ENCODE data around the gene VEGFC.
A peak's percentile ranks its signal among the peaks of the same experiment; 100 is the strongest.

VEGFC gene, protein sequence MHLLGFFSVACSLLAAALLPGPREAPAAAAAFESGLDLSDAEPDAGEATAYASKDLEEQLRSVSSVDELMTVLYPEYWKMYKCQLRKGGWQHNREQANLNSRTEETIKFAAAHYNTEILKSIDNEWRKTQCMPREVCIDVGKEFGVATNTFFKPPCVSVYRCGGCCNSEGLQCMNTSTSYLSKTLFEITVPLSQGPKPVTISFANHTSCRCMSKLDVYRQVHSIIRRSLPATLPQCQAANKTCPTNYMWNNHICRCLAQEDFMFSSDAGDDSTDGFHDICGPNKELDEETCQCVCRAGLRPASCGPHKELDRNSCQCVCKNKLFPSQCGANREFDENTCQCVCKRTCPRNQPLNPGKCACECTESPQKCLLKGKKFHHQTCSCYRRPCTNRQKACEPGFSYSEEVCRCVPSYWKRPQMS

DNA sequence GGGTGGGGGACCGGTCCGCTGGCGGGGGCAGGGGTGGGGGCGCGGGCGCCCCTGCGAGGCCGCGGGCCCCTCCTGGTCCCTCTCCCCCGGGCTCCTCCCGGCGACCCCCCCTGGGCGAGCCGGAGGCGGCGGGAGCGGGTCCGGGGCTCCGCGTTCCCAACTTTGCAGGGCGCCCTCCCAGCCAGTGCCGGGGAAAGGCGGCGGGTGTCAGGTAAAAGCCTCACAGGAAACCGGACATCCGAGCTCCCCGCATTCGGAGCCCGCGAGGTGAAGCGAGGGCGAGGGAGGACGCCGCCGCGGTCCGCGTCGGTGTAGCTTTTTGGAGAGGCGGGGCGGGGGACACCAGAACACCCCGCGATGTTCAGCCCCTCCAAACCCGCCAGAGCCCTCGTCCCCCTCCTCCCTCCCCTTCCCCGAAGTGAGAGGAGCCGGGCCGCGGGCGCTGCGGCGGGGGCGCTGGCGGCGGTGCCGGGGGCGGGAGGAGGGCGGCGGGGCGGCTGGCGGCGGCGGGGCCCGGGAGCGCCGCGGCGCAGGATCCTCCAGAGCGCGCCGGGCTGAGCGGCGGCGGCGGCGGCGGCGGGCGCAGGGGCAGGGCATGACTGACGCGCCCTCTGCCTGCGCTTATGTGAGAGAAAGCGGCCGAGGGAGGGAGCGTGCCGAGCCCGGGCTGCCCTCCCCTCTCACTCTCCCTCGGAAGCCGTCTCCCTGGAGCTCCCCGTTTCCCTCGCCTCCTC lies at the start of gene VEGFC:
Gene VEGFC (minus strand): TSS at position 597 of the 734 bp plus-strand sequence. CDS start 611 bp downstream, outside the sequence.
- peak; percentile 86 for DNase-seq (ENCODE audit: low spot score)

DNA sequence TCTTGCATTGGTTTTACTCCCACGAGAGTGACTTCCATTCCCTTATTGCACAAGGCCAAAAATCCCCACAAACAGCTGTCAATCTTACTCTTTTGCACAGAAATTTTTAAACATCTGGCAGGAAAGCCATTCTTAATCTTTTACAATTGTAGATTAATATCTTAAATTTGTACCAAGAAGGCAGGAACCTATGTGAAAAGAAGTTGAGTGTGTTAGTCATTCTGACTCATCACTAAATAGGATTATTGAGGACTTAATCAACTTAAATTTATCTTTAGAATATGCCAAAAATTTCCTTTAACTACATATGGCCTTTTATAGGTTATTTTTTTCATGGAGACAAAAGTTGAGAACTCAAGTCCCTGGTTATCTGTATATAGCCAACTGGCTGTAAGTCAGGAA lies 49.0 kb upstream of the VEGFC start:
- DNase-seq (ENCODE audit: low spot score): no peak

DNA sequence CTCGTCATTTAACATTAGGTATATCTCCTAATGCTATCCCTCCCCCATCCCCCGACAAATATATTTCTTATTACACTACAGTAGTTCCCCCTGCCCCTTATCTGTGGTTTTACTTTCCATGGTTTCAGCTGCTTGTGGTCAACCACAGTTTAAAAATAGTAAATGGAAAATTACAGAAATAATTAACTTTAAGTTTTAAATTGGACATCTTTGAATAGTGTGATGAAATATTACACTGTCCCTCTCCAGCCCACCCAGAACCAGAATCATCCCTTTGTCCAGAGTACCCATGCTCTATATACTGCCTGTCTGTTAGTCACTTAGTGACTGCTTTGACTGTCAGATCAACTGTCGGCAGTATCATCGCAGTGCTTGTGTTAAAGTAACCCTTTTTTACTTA lies 47.4 kb upstream of the VEGFC start:
- no peak for DNase-seq (ENCODE audit: low spot score)

DNA sequence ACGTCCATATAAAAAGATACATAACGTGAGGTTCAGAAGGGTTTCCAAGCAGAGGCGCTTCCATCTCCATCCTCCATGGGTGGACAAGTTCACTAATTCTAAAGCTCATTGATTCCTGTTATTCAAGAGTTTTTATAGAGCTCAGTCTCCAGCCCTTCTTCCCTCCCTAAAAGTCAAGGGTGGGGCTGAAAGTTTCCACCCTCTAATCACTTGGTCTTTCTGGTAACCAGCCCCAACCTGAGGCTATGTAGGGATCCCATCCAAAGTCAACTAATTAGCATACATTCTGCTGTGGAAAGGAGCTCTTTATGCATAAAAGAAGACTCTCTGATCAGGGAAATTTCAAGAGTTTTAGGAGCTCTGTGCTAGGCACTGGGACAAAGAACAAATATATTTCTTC lies 46.9 kb upstream of the VEGFC start:
- DNase-seq (ENCODE audit: low spot score): no peak

DNA sequence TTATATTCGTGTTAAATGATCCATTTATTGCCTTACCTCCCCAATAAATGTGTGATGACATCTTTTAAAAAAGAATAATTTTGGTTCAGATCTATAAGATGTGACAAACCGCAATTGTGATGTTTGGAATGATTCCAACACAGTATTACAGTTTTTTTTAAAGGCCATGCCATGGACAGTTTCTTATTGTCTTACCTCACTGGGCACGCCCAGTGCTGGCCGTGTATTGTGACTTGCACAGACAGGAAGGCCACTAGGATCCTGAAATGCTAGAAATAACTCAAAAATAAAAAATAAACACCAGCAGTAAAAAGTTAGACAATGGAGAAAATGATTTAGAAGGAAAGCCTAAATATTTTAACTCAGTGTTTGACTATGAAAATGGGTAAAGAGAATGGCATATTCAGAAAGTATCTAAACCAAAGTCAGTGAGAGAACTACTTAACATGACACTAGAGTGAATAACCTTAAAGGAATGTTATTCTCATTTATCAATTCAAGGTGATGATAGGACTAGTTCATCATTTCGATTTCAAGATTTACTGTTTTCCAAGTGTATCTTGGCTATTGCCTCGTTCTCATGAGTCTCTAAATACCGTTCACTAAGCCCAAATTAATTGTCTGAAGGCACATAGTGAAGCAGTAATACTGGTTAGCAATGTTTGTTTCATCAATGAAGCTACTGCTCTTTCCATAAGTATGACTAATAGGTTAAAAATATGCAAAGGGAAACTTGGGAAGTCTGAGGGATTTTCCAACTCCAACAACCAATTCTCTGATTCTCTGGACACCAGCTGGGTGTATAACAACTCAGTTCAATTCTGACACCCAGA lies 46.1 kb upstream of the VEGFC start:
- no peak for DNase-seq (ENCODE audit: low spot score)

DNA sequence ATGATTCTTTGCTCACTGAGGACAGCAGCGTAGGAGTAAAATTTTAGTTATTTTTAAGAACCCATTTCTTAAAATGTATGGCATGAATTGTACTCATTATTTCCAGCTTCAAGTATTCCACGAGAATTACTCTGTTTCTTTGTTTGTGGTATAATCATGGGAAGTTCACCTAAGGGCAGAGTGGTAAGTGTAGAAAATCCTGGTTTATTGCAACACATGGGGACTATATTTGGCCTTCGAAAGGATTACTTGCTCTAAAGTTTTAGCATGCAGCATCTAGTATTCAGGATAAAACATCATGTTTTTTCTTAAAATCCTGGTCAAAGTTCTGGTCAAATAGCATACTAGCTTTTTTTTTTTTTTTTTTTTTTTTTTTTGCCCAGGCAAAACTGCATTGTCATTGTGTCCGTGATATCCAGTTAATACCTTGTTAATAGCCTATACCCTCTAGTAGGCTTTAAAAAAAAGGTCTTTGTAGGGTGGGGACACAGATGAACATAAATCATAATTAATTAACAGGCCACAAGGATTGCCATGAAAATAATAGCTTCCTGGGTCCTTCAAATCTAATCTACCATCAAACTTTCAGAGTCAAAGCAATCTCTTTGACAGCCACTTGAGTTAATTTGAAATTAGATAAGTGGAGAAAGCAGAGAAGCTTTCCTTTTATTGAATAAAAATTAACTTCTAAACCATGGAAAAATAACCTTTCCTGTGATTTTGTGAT lies 44.6 kb upstream of the VEGFC start:
- DNase-seq (ENCODE audit: low spot score): no peak

DNA sequence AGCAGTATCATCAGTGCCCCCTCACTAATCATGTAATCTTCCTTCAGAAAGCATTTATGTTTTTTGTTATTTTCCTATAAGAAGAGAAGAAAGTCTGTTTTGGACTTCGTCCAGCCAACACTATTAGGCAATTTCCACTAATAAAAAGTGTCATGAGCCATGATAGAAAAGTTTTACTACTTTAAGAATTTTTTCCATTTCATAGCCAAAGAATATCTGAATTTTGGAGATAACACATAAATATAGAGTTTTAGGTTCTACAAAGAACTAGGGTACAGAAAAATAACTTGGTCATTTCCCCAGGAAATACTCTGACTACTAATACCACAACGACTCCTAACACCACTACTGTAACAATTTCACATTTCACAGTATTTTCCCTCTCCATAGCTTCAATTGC lies 41.8 kb upstream of the VEGFC start:
- DNase-seq (ENCODE audit: low spot score): no peak

DNA sequence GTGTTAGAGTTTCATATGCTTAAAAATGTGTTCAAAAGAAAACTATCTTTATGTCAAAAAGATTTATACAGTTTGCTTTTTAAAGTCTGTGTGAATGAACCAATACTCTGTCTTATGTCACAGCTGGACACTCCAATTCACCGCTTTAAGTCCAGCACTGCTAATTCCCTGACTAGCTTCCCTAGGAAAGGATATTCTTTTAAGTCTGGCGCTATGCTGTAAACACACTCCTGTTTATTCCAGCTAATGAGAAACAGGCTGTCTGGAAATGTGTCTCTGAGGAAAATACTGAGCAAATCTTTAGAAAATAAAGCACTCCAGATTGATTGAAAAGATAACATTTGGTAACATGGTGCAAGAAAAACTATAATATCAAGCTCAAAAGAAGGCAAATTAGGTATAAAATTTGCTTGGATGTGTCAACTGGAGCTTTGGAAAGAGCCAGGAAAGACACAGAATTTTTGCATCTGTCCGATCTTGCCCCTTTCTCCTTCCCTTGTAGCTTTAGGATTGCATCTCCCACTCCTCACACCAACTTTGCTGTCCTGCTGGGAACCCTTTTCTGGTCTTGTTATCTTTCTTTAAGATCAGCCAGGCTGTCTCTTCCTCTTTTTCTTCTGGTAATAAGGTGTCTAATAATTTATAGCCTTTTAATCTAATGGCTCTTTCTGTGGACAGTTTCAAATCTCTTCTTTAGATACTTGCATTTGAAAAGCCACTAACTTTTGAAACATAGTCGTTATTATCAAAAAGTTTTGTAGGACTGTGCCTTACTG lies 40.9 kb upstream of the VEGFC start:
- no peak for DNase-seq (ENCODE audit: low spot score)

DNA sequence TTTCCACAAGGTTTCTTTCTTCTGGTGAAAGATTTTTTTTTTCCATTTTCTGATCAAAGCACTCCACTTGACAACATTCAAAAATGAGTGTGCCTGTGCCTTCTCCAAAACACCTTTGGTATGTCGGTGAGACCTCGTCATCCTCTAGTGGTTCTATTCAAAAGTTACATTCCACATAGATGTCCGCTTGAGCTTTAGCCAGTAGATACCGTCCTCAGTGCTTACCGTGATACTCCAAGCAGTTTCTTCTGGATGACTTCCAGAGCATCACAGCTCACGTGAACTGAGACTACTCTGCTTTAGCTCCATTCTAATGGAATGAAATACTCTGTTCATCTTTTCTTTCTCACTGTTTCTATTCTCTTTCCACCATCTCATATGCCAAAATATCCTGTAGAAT lies 38.2 kb upstream of the VEGFC start:
- no peak for DNase-seq (ENCODE audit: low spot score)

DNA sequence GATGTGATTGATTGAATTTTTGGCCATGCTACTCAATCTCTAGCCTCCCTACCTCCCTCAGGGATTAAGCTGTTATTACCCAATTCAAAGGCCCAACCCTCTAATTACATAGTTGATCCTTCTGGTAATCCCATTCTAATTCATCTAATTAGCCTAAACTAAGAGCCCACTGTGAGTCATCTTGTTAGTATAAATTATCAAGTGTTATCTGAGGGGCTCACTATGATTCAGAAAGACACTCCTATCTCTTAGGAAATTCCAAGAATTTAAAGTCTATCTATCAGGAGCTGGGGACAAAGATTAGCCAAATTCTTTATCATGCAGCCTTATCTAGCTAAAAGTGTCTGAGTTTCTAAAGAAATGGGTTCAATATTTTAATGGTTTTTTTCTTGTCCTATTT lies 32.9 kb upstream of the VEGFC start:
- DNase-seq (ENCODE audit: low spot score): no peak

DNA sequence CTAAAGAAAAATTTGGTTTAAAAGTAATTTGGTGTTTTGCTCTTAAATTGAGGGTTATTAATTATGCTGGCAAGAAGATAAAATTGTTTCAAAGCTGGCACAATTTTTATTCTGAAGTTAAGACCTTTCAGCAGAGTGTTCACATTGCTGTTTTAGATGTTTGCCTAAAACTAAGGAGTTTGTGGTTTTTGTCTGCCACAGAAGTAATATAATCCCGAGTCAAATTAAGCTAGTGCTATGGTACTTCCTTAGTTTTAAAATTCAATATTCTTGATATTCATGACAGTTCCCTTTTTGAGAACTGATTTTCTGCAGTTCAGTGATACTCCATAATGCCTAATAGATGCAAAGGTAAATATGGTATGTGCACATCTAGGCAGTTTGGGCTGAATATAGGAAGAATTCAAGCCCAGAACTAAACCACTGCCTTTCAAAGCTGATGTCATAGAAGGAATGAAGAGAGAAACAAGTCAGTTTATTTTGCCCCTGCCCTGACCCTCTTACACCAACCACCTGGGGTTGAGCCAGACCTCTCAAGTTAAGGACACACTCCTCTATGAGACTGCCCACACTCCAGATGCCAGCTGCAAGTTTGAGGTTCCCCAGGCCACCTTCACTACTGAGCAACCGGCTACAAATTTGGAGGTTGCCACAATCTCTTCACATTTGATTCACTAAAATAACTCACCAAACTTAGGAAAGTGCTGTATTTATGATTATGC lies 32.1 kb upstream of the VEGFC start:
- DNase-seq (ENCODE audit: low spot score): no peak

DNA sequence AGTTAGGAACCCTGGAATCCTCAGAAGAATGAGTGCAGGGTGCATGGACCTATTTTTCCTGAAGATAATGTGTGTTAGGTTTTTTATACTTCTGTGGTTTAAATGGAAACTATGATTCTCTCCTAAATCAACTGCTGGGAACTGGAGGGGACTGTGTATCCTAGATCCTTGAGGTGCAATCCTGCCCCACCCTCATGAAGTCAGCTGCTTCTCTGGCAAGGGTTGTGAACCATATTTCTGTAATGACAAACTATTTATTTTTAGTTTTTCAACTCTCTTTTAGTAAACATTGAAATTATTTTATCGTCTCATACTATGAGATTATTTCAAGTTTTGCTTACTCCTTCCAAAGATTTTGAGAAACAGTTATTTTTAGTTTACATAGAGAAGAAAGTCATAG lies 25.8 kb upstream of the VEGFC start:
- DNase-seq (ENCODE audit: low spot score): no peak

DNA sequence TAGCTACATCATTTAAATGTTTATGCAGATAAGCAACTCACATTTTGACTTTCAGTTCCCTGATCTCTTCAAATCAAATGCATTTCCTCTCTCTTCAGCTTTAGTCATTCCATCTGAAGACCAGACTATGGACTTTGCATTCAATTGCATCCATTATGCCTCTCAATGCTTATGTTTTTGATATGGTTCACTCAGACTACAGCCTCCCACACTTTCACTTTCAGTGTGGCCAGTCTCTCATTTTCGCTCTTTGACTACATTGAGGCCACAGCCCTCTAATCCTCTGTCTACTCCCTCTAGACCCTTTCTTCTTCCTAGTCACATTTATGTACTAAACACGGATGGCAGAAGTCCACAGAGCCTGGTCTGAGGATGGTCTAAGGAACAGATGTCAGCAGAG lies 24.5 kb upstream of the VEGFC start:
- DNase-seq (ENCODE audit: low spot score): no peak

DNA sequence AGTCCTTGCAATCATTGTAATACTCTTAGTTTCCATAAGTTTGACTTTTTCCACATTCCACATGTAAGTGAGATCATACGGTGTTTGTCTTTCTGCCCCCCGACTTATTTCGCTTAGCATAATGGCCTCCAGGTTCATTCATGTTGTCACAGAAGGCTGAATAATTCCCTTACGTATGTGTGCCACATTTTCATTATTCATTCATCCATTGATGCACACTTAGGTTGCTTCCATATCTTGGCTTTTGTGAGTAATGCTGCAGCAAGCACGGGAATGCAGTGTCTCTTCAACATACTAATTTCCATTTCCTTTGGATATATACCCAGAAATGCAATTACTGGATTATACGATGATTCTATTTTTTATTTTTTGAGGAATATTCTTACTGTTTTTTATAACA lies 22.0 kb upstream of the VEGFC start:
- no peak for DNase-seq (ENCODE audit: low spot score)

DNA sequence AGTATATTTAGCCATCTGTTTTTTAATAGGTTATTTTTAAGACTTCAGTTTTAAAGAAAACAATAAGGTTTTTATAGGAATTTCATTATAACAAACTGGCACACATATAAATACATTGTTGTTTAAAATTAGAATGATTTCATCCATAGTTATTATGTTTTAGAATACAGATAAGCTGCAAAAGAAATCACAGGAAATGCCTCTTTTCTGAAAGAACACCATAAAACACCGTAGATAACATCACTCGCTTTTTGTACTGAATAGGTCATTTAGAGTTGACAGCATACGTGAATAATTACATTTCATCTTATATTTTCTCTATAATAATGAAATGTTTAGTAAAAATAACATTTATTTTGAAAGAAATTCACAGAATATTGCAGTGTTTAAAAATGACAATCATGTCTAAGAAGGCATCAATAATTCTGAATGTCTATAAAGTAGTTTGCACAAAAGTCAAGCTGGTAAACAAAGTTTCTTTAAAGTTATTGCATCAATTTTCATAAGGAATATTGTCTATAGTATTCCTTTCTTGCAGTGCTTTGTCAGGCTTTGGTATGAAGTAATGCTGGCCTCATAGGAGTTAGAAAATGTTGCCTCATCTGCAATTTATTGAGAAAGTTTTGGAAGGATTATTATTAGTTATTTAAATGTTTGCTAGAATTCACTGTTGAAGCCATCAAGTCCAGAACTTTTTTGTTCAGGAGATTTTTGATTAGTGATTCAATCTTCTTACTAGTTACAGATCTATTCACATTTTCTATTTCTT lies 17.9 kb upstream of the VEGFC start:
- DNase-seq (ENCODE audit: low spot score): no peak

DNA sequence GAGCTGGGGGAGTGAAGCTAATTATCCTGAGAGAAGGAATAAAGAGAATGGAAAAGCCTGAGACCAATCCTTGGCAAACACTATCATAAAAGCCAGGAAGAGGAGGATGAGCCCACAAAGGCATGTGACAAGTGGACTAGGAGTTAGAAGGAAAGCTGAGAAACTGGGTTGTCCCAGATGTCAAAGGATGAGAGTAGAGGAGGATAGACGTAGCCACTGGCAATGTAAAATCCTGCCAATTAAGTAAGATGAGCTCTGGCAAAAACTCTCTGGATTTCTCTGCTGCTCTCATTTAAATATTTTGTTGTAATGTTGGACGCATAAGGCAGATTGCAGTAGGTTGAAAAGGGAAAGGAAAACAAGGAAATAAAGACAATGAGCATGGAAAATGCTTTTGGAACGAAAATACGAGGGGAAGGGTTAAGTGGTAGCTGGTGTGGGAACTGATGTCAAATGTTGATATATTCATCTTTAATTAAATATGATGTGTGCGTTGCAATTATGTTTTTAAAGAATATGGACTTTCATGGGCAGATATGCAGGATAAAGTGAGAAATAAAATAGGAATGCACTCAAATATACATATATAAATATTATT lies 14.2 kb upstream of the VEGFC start:
- no peak for DNase-seq (ENCODE audit: low spot score)

DNA sequence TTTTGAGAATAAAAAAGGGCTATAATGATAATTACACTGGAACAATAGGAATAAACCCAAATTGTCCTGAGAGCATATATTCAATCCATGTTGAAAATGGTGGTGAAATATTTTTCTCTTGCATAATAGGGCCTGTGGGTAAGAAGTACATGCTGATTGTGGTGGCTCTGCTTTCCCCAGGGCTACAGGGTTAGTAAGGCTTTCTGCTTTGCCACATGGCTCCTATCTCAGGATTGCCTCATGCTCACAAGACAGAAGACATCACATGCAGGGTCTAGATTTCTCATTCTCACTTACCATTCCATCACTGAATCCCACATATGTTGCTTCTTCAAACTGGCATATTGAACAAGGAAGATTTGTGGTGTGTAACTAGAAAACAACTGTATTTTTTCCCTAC lies 12.4 kb upstream of the VEGFC start:
- no peak for DNase-seq (ENCODE audit: low spot score)

DNA sequence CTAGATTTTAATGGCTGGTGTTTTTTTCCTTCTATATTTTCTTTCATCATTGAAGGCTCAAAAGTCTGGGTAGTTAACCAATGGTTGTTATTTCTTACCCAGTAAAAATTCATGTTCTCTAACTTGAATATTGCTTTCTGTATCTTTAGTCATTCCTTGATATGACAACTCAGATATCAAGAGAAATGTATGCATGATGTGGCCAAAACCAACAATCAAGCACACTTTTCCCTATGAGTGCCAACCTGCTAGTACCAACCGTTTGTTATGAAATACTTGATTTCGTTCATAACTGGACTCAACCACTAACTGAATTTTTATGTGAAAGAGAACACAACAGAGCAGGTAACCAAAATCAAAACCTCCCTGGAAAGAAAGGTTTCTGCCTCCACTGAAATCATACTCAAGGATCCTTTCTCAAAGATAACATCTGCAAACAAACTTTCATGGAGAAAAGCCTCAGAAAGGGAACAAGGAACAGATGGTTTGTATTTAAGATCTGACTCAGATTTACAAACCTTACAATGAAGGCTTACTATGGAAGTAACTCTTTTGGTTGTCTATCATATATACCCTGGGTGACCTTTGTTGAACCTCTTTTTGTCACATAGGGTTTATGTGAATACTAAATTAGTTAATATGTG lies 8.3 kb upstream of the VEGFC start:
- no peak for DNase-seq (ENCODE audit: low spot score)

DNA sequence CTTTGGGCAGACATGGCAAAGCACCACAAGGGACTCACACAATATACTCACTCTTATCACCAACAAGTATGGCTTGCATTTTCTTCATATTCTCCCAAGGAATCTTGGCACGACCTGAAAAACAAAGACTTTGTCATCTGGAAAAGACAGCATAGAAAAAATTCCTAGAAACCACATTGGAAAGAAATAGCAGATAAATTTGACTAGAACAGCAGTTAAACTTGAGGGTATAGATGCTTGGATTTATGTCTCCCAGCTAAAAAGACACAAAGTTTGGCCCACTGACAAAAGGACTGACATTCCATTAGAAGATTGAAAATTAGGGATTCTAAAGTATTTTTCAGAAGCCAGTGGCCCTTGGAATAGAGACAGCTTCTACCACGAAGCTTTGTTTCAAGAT lies 6.9 kb upstream of the VEGFC start:
- DNase-seq (ENCODE audit: low spot score): no peak

Measured in D341Med (cell line).